T-helper 1 cell treated with Interleukin-12 subunit alpha and Interleukin-12 subunit beta and Interleukin-4 antibody, amounts not matched to agents 30 μg/mL and 1 μg/mL, for 36 hours (primary cell): Measurements from ENCODE around the gene TYR.
"Not testable (repeated sequence)": the region's sequence is repeated elsewhere in the genome, so short reads cannot be mapped to it uniquely, and the experiment has no call there.

Experiments used
- H3K27ac Mint-ChIP-seq: one replicate; pipeline ENCODE4 v1.8.0; 2021; ENCODE audit warnings: mild to moderate bottlenecking, mixed read lengths
- H3K27me3 Mint-ChIP-seq: one replicate; pipeline ENCODE4 v1.8.0; 2021; ENCODE audit warnings: low read depth, mixed read lengths
- H3K36me3 Mint-ChIP-seq: one replicate; pipeline ENCODE4 v1.8.0; 2021; ENCODE audit warnings: low read depth, mixed read lengths
- H3K4me1 Mint-ChIP-seq: one replicate; pipeline ENCODE4 v1.8.0; 2021; ENCODE audit warnings: low read depth, mixed read lengths
- H3K4me3 Mint-ChIP-seq: one replicate; pipeline ENCODE4 v1.8.0; 2021; ENCODE audit warnings: mild to moderate bottlenecking, moderate library complexity, mixed read lengths
- H3K9me3 Mint-ChIP-seq: one replicate; pipeline ENCODE4 v1.8.0; 2021; ENCODE audit warnings: mixed read lengths

TYR gene

DNA sequence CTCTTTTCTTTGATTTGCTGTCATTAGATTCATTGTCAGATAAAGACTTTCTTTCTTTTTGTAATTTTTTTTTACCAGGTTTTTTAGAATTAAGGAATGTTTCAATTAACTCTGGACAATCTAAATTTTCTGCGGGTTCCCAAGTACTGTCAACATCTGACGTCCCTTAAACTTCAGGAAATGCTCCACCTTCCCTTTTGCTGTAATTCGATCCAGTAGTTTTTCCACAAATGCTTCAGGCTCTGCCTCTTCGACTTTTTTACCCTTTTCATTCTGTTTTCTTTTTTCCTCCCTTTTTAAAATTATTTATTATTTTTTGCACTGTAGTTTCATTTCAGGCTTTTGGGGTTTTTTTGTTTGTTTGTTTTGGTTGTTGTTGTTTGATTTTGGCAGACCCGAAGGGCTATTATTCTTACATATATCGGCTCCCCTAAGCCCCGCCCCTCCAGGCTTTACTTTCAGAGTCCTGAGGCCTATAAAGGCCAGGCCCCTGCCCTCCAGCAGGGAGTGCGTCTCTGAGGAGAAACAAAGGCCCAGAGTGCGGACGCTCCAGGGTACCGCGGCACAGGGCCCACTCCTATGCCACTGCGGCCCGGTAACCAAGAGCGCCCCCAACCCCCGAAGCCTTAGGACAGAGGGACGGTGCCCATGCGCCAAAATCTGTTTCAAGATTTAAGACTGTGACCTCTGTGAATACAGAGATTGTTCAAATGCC lies 116.4 kb downstream of the TYR start:
- Mint-ChIP-seq H3K27ac (no peak overlapping the region), H3K27me3 (no peaks in the 10 kb centered on the region), H3K9me3 (no peaks in the 10 kb centered on the region), H3K4me3 (no peak overlapping the region), H3K4me1 (no peaks in the 10 kb centered on the region), H3K36me3 (no peaks in the 10 kb centered on the region)

DNA sequence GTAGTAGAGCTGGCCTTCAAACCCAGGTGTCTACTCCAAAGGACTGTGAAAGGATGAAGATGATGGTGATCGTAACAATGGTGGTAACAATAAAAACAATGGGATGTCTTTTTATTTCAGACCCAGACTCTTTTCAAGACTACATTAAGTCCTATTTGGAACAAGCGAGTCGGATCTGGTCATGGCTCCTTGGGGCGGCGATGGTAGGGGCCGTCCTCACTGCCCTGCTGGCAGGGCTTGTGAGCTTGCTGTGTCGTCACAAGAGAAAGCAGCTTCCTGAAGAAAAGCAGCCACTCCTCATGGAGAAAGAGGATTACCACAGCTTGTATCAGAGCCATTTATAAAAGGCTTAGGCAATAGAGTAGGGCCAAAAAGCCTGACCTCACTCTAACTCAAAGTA lies 117.3 kb downstream of the TYR start:
- H3K36me3 Mint-ChIP-seq, H3K9me3 Mint-ChIP-seq, H3K4me1 Mint-ChIP-seq, H3K27ac Mint-ChIP-seq, H3K27me3 Mint-ChIP-seq, H3K4me3 Mint-ChIP-seq: not testable (repeated sequence)

DNA sequence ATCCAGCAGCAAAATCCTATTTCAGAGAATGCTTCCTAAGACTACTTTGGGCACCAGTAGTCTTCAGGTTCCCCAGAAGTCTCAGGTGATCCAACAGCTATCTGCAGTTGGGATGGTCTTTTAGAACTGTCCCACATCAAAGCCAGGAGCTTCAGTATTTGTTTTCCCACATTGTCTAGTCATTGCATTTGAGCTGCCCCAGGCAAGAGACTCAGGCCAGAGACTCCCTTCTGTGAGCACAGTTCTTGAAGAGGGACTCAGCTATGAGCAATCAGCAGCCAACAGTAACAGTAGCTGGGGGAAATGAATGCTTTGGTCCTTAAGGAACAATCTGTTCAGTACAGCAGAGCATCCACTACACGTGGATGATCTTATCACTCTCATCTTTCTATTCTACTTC lies 125.4 kb downstream of the TYR start:
- H3K36me3 Mint-ChIP-seq, H3K4me1 Mint-ChIP-seq, H3K27ac Mint-ChIP-seq, H3K9me3 Mint-ChIP-seq, H3K4me3 Mint-ChIP-seq, H3K27me3 Mint-ChIP-seq: not testable (repeated sequence)

DNA sequence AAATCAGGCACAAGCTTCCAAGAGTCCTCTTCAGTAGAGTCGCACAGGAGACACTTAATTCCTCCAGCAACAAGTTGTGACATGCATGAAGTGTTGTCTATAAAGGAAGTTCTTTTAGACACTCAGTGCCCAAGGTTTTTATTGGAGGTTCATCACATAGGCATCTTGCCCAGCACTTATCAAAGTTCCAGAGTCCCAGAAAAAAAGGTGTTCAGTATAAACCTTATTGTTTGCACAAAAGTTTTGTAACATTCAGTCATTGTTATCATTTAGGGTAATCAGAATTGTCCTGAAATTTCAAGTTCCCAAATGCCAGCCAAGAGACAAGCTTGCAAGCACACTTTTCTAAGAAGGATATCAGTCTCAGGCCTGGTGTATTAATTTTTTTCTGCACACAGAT lies 130.6 kb downstream of the TYR start:
- not testable (repeated sequence) for H3K4me1 Mint-ChIP-seq, H3K36me3 Mint-ChIP-seq, H3K9me3 Mint-ChIP-seq, H3K27me3 Mint-ChIP-seq, H3K4me3 Mint-ChIP-seq, H3K27ac Mint-ChIP-seq

DNA sequence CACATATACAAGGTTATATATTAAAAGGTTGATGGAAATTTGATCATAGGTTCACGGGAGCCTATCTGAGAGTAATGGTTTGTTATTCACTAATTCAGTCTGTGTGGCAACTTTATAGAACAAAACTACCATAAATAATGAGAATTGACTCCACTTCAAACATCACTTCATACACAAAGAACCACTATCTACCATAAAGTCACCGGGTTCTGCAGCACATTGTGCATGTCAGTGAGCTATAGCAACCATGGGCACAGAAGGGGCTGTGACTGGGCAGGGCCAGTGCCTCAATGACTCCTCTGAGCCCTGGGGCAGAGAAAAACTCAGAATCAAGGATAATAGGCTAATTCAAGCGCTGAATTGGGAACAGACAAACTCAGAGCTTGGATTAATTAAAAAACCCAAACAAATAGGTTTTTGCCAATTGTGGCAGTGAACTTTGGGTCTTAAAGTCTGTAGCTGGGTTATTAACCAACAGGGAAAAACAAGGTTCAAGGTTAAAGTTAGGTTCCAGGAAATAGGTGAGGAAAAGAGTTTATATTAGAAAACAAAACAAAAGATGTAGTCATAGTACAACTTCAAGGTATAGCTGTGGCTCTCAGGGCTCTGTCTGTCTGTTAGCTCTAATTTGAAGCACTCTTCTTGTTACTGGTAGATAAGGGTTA lies 131.8 kb downstream of the TYR start:
- H3K27me3 Mint-ChIP-seq, H3K4me3 Mint-ChIP-seq, H3K27ac Mint-ChIP-seq: not testable (repeated sequence)

DNA sequence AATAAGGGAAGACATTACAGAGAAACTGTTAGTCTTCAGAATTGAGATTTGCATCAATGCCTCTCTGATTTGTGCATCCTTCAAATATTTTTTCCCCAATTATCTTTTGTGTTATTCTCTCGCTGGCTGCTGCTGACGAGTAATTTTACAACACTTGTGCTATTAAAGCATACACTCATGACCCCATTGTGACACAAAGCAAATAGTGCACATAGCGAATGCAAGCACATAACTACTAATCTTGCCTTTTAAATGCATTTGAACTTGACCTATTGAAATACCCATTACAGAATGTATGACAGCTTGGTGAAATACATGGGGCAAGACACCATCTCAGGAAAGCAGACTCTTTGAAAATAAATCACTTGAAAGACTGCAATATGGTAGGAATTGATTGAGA lies 132.9 kb downstream of the TYR start:
- not testable (repeated sequence) for H3K4me1 Mint-ChIP-seq, H3K4me3 Mint-ChIP-seq, H3K36me3 Mint-ChIP-seq, H3K9me3 Mint-ChIP-seq, H3K27ac Mint-ChIP-seq, H3K27me3 Mint-ChIP-seq

More for the DNA sequence above, 131.8 kb downstream of the TYR start:
- H3K36me3 Mint-ChIP-seq, H3K4me1 Mint-ChIP-seq, H3K9me3 Mint-ChIP-seq: not testable (repeated sequence)

DNA sequence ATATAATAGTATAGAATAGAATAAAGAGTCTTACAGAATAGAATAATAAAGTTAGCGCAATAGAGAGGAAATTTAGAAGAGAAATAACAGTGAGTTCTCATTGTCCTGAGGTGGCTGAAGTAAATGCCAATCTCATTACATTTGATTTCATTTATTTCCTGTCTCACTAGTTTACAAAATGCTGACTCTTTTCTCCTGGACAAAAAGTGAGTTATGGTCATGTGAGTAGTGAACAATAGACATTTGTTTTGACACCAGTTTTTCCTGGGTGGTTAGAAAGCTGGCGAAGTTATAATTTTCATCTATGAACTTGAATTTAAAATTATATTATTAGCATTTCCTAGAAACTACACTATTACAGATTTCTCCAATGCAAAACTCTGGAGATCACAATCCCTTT lies 143.7 kb downstream of the TYR start:
- H3K4me3 Mint-ChIP-seq = no peak overlapping the region
- H3K27ac Mint-ChIP-seq = no peak overlapping the region
- H3K36me3 Mint-ChIP-seq = no peaks in the 10 kb centered on the region
- no peaks in the 10 kb centered on the region for H3K4me1 Mint-ChIP-seq
- H3K9me3 Mint-ChIP-seq = peaks cover 6% of the 10 kb centered on the region
- no peaks in the 10 kb centered on the region for H3K27me3 Mint-ChIP-seq

DNA sequence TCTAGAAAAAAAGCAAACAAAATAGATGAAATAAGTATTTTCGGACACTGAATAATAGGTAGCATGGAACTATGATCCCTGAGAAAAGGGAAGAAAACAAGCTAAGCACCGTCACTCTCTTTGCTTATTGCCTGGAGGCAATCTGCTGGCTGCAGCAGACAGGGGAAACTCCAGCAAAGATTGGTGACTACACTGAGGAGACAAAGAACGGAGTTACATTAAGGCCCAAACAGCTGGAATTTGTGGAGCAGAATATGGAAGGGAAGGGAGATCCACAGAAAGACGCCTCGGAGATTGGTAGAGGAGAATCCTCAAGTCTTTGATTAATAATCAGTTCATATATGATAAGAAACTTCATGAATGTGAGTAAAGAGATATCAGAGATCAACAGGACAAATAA lies 150.2 kb downstream of the TYR start:
- Mint-ChIP-seq H3K36me3 (no peaks in the 10 kb centered on the region), H3K27ac (no peak overlapping the region), H3K4me3 (no peak overlapping the region), H3K27me3 (no peaks in the 10 kb centered on the region), H3K9me3 (no peaks in the 10 kb centered on the region), H3K4me1 (no peaks in the 10 kb centered on the region)

DNA sequence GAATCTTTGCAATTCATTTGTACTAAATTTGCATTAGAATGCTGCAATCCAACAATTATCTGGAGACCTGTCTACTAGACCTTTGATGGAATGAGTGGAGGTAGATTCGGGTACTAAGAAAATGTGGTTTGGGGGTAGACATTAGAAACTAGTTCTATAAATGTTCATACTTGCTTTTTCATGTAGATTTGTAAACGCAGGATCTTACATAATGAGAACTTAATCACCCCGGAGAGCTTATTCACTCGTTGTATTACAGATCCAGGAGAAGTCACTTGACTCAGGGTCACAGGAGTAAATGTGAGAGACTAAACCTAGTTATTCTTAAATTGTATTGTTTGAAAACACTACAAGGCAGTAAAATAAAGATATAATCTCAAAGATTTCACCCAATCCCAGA lies 154.3 kb downstream of the TYR start:
- not testable (repeated sequence) for H3K27me3 Mint-ChIP-seq, H3K36me3 Mint-ChIP-seq, H3K4me1 Mint-ChIP-seq, H3K4me3 Mint-ChIP-seq, H3K9me3 Mint-ChIP-seq, H3K27ac Mint-ChIP-seq

DNA sequence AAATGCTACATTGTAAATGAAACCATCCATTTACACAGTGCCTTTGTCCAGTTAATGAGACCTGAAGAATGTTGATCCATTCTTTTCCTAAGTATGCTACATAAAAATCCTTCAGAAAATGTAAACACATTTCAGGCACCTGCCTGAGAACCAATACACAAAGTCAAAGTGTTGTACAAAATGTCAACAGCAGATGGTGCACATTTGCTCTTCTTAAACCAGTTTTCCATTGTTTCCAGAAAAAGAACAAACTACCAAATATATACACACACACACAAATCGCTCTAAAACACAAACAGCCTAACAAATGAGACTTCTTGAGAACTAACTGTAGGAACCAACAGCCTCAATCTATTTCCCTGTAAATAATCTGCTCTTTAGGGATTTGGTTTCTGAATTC lies 156.0 kb downstream of the TYR start:
- H3K27me3 Mint-ChIP-seq, H3K36me3 Mint-ChIP-seq, H3K4me1 Mint-ChIP-seq, H3K27ac Mint-ChIP-seq, H3K9me3 Mint-ChIP-seq, H3K4me3 Mint-ChIP-seq: not testable (repeated sequence)

DNA sequence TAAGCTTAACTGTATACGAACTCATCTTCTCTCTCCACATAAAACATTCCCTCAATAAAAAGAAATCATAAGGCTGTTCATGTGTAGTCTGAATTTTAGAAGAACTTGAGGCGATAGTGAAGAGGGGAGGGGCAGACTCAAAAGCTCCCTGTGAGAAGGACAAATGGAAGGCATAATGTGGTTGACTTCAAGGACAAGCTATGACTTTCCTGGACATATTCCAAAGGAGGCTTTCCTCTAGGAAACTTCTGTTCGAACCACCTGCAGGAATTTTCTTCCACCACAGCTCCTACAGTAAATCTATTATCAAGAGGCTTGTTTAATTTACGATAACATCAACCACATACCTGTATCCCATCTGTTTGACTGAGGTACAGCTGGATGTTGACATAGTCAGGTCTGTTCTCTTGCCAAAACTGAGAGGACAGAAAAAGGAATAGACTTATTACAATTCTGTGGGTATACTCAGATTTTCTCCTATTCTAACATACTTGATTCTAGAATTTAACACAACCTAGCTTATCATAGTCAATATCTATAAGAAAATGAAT lies 159.5 kb downstream of the TYR start:
- not testable (repeated sequence) for H3K9me3 Mint-ChIP-seq, H3K27ac Mint-ChIP-seq, H3K4me3 Mint-ChIP-seq, H3K27me3 Mint-ChIP-seq, H3K4me1 Mint-ChIP-seq, H3K36me3 Mint-ChIP-seq

DNA sequence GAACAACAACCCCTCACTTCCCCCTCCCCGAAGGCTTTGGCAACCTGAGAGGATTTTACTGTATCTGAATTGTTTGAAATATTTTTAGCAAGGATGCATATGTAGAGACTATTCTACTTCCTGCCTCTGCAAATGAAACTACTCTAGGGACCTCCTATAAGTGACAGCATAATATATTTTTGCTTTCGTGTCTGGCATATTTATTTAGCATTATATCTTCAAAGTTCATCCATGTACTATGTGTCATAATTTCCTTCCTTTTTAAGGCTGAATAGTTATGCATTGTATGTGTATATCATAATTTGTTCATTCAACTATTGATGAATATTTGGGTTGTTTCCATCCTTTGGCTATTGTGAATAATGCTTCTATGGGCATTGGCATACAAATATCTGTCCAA lies 160.4 kb downstream of the TYR start:
- not testable (repeated sequence) for H3K27me3 Mint-ChIP-seq, H3K9me3 Mint-ChIP-seq, H3K36me3 Mint-ChIP-seq, H3K4me1 Mint-ChIP-seq, H3K4me3 Mint-ChIP-seq, H3K27ac Mint-ChIP-seq

DNA sequence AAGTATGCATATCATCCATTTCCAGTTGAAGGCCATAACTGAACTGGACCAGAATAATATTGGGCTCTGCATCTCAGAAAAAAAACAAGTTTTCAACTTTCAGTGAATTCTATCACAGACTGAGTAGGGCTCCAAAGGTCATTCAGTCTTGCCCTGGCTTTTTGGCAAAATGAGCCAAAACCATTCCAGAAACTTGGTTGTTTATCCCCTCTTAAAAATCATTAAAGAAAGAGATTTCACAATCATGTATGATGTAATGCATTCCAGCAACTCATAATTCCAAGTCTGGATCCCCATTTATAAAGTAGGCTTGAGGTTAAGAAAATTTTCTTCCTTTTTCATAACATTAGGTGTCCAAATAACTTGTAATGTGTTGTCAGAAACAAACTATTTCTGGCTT lies 162.8 kb downstream of the TYR start:
- H3K4me3 Mint-ChIP-seq, H3K4me1 Mint-ChIP-seq, H3K9me3 Mint-ChIP-seq, H3K36me3 Mint-ChIP-seq, H3K27me3 Mint-ChIP-seq, H3K27ac Mint-ChIP-seq: not testable (repeated sequence)

DNA sequence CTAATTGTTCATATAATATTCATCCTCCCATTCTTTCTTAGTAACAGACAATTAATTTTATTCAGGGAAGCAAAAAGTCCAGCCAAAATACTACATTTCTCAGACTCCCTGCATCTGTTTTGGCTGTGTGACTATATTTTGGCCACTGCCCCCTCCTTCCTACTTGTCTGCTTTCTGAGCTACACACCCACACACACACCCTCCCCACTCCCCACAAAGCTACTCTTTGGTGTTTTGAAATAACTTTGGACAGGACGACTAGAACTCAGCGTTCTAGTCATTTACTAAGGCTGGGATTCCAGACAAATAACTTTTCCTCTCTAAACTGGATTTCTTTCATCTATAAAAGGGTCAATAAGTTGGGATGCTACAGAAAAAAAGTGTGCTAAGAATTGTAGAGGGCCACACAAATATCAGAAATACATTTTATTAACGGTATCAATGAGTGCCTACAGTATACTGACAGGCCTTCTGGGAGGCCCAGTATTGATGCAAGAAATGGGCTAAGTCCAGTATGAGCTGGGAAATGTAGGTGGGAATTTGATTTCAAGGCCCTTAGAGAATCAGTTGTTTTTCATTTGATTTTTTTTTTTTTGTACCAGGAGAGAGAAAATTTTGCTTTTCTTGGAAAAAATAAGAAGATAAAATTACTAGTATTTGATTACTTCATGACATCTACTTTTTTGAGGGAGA lies 165.4 kb downstream of the TYR start:
- not testable (repeated sequence) for H3K27ac Mint-ChIP-seq, H3K4me1 Mint-ChIP-seq, H3K27me3 Mint-ChIP-seq, H3K36me3 Mint-ChIP-seq, H3K4me3 Mint-ChIP-seq, H3K9me3 Mint-ChIP-seq
